T-helper 1 cell (primary cell): ENCODE measurements around the gene FAM184B.
"Not testable (repeated sequence)": the region's sequence is repeated elsewhere in the genome, so short reads cannot be mapped to it uniquely, and the experiment has no call there.

ENCODE experiments used
- DNase-seq, 5 donors: peaks; one replicate each; pipeline ENCODE4 v3.0.0-alpha.2; 2012 to 2020

The FAM184B gene

DNA sequence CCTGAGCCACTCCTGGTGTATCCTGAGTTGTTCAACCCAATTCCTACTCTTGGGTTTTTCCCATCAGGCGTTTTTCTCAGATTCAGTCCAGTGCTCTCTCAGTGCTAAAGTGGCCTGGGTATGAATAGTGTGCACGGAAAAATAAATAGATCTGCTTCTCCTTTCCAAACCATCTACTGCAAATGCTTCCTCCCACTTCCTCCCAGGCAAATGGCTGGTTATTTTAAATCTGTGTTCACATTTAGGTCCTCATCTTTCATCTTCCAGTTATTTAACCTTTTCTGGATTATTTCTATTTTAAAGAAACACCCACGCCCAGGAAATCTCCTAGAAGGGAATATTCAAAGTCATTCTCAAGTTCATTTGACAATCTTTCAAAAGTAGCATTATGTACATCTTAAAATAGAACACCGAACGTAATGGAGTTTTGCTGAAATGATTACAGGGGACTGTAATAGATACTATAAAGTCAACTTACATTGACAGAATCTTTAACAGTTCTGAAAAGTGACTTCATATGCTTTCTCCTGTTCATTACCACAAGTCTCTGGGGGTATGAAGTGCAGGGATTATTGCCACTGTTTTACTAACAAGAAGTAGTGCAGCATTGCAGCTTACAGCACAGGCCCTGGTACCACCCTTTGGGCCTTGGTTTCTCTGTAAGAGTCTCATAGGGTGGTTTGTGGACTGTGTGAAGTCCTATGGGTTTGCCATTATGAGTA is 100.7 kb downstream of the FAM184B start:
- no peak for DNase-seq

DNA sequence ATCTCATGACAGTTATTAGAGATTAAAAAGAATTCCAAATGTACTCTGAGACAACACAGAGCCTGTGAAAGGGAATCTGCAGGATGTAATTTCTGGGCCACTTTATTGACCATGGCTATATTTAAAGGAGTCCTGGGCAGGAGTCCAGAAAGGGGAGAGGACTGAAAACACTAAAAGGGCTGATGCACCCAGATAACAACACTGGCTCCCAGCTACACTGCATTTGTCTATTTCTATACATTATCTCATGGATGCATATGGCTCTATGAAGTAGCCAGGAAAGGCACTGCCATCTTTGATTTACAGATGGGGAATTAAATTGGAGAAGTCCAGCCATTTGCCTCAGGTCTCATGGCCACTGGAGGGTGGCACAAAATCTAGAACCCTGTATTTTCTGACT is 111.0 kb downstream of the FAM184B start:
- DNase-seq: no peak

DNA sequence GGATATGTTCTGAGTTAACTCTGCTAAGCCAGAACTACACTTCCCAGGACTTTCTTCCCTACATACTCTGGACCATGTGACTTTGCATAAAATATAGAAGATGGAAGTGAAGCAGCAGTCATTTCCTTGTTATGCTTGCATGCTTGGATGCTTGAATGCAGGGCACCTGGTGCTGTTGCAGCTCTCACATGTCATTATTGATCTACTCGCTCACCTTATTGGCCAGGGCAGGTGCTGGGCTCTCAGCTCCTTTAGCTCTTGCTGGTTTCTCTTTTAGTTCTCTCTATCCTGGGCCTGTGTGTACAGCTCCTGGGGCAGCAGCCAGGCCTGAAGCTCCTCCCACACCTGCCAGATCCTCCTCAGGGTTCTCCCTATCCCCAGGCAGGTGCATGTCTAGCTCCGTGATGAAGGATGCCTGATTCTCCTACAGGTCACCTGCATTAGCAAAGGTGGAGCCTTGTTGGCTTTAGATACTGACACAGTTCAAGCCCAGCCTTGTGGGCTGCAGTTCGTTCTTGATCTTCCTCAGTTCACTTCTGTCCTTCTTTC is 113.7 kb downstream of the FAM184B start:
- DNase-seq: no peak

DNA sequence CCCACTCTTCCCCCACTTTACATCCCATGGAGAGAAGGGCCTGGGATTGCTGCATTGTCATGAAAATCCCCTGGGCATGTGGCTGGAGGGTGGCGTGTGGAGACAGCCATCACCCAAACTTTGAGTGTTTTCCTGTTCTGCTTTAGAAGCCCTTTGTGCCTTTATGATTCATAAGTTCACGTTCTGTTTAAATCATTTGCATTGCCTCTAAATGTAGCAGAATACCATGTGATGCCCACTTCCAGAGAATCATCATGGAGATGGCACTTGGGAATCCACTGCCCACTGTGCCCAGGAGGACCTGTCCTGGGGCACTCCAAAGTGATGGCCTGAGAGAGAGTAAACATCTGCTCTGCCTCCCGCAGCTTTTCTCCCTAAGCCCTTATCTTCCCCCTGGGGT is 114.2 kb downstream of the FAM184B start:
- DNase-seq: no peak

DNA sequence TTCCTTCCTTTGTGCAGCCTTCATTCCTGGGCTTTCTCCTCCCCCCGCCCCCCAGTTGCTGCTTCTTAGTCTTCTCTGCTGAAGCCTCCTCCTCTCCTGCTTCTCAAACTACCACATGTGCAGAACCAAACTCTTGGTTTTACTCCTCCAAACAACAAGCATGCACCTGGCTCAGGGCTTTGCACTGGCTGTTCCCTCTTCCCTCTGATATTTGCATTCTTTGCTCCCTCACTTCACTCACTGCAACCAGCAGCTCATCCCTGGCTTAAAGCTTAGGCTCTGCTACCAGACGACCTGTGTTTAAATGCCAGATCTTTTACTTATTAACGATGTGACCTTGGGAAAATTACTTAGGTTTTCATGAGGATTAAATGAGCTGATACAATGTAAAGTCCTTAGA is 115.6 kb downstream of the FAM184B start:
- no peak for DNase-seq

DNA sequence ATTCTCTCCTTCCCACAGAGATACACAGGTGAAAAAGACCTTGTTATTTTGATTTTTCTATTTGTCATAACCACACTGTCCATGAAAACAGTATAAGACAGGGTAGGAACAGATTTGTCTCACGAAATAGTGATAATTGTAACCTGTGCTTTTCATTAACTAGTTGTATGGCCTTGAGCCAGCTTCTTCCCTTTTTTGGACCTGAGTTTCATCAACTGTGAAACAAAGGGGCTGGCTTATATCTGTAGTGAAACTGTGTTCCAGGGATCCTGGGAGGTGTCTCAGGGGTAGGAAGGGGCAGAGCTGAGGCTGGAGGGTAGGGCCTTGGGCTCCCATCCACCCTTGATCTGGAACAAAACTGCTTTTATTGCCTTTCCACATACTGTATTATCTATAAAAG is 116.1 kb downstream of the FAM184B start:
- no peak for DNase-seq

DNA sequence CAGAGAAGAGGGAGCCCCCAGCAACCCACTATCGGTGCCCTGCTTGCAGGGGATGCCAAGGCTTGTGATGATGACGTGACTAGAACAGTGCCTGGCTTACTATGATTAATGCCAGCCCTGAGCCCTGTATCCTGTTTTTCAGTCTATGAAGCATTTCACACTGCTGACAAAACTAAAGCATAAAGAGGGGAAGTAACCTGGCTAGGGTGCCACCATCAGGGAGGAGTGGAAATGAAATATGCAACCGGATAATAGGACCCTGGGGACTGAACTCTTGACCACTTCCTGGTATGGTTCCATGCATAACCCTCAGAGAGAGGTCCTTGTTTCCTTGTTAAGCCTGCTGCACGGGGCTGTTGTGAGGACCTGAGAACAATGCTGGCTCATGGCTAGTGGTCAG is 116.7 kb downstream of the FAM184B start:
- DNase-seq: no peak

DNA sequence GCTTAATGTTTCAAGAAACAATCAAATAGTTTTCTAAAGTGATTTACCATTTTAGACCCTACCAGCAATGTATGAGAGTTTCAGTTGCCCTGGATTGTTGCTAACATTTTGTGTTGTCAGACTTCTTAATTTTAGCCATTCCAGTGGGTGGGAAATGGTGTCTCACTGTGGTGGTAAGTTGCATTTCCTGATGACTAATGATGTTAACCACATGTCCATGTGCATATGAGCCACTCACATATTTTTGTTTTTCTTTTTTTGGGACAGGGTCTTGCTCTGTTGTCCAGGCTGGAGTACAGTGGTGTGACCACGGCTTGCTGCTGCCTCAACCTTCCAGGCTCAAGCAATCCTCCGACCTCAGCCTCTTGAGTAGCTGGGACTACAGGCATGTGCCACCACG is 118.7 kb downstream of the FAM184B start:
- DNase-seq: no peak

DNA sequence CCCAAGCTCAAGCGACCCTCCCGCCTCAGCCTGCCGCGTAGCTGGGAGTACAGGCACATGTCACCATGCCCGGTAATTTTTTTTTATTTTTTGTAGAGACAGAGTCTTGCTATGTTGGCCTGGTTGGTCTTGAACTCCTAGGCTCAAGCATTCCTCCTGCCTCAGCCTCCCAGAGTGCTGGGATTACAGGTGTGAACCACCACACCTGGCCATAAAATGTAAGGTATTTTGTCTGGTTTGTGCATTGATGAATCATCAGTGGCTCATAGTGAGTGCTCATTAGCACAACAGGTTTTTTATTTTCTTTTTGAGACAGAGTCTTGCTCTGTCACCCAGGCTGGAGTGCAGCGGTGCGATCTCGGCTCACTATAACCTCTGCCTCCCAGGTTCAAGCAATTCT is 122.2 kb downstream of the FAM184B start:
- DNase-seq: not testable (repeated sequence)

DNA sequence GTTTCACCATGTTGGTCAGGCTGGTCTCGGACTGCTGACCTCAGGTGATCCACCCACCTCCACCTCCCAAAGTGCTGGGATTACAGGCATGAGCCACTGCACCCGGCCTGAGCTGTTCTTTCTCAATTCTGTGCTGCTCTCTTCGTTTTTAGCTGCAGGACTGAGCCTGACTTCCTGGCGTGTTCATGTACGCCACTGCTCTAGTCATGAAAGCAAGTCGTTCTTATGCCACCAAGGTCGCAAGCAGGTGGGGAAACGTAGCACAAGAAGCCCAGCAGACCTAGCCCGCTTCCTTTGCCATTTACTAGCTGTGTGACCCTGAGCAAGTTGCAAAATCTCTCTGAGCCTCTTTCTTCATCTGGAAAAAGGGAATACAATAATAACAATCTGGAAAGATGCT is 123.6 kb downstream of the FAM184B start:
- no peak for DNase-seq

DNA sequence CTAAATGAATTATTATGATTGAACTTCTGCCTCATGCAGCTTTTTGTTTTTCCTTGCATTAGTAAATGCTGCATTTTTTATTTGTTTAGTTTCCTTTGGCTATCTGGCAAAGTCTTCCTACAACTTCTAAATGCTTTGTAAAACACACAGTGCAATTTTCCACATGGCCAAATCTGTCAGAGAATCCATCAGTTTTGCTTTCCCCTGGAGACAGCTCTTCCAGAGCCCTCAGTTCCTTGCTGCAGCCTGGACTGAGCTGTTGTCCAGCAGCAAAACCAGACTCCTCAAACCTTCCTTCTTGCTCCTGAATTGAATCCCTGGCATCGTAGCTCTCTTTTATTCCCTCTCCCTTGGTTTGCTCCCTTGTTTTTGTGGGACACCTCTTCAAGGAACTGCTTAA is 124.3 kb downstream of the FAM184B start:
- no peak for DNase-seq

DNA sequence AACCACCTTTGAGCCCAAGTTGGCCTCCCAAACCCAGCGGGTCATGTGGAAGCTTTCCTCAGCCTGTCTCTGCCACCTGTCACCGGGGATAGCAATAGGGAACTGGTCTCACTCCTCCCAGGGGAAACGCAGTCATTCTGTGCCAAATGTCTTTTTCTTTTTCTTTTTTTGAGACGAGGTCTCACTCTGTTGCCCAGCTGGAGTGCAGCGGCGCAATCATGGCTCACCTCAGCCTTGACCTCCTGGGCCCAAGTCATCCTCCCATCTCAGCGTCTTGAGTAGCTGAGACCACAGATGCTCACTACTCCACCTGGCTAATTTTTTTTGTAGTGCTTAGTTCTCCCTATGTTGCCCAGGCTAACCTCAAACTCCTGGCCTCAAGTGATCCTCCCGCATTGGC is 126.7 kb downstream of the FAM184B start:
- no peak for DNase-seq

DNA sequence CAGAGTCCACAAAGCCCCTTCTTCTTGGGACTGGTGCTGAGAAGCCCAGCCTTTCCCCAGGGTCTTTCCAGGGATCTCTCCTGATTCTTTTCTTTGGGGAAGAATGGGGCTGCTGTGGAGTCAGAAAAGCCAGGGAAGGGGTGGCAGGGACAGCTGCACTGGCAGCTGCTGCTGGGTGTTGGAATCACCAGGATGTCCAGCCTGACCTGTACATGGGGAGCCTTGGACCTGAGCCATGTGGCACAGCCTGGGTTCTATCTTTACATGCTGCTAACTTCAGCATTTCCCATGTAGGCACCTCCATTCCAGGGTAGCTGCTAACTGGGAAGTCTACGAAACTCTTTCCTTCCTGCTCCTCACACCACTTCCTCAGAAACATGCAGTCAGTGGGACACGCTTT is 131.0 kb downstream of the FAM184B start:
- no peak for DNase-seq

DNA sequence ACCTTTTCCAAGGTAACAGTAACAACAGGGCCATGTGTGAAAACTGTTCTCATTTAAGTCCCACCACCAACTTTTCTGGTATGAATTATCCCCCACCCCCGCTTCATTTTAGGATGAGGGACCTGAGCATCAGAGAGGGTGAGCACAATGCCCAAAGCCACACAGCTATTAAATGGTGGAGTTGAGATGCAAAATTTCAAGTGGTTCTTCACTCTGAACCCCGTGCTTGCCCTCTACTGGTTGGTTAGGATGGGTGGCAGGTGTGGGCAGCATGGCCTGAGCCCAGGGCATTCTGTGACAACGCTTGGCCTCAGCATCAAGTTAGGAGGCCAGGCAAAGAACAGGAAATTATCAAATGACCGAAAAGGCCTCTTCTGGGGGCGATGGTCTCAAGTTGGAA is 133.5 kb downstream of the FAM184B start:
- no peak for DNase-seq

DNA sequence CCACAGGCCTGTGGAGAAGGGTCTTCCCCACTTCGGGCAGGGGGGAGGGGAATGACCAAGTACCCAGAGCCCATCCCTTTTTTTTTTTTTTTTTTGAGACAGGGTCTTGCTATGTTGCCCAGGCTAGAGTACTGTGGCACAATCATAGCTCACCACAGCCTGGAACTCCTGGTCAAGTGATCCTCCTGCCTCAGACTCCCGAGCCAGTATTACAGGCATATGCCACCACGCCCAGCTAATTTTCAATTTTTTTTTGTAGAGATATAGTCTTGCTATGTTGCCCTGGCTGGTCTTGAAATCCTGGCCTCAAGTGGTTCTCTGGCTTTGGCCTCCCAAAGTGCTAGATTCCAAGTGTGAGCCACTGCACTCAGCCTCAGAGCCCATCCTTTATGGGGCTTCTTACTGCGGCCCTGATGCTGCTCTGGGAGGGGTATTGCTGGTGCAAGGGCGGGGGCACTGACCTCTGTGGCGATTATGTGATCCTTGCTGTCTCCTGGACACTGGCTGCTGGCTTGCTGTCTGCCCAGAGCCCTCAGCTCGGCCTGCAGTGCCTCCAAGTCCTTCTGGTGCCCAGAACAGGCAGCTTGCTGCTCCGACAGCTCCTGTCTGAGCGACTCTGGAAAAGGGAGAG is 134.1 kb downstream of the FAM184B start:
- DNase-seq: no peak

DNA sequence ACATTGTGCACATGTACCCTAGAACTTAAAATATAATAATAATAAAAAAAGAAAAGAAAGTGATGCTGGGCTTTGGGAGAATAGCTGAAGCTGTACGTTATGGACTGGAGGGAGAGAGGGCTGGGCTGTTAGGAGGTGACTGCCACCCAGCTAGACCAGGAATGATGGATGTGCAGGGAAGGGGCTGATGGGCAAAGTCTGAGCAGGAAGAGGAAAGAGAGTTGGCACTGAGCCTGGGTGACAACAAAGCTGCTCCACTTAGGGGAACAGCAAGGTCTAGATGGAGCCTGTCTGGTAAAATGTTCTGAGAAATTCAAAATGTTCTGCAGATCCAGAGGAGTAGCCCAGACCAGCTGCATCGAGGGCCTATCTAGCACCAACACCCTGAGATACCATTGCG is 134.7 kb downstream of the FAM184B start:
- DNase-seq: no peak

DNA sequence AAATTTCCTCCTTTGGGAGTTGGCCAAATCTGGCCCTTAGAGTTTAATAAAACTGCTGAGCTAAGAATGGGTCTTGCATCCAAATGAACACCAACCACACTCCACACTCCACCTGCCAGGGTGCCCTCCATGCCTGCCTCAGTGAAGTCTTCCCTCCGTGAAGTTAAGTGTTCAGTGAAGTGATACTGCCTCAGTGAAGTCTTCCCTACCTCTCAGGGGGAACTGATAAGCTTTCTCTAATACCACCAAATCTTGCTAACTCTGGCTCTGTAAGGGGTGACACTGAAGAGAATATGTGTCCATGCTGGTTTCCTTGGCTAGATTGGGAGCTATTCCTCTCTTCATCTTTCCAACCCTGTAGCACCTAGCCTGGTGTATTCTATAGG is 139.0 kb downstream of the FAM184B start:
- DNase-seq: no peak

DNA sequence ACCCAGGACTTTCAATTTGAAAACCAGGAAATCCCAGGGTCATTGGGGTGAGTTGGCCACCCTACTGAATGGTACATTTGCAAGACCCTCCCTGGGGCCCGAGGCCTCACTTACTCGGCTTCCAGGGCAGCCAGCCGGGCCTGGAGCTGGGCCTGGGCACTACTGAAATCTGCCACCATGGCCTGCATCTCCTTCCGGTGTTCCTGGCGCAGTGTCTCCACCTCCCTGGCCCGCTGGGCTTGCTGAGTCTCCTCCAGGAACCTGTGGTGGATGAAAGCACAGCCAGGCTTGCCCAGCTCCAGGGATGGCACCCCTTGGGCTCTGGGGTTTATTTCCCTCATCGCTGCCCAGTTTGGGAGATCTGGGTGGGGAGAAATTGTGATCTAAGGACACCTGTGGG is 142.3 kb downstream of the FAM184B start:
- DNase-seq: no peak

DNA sequence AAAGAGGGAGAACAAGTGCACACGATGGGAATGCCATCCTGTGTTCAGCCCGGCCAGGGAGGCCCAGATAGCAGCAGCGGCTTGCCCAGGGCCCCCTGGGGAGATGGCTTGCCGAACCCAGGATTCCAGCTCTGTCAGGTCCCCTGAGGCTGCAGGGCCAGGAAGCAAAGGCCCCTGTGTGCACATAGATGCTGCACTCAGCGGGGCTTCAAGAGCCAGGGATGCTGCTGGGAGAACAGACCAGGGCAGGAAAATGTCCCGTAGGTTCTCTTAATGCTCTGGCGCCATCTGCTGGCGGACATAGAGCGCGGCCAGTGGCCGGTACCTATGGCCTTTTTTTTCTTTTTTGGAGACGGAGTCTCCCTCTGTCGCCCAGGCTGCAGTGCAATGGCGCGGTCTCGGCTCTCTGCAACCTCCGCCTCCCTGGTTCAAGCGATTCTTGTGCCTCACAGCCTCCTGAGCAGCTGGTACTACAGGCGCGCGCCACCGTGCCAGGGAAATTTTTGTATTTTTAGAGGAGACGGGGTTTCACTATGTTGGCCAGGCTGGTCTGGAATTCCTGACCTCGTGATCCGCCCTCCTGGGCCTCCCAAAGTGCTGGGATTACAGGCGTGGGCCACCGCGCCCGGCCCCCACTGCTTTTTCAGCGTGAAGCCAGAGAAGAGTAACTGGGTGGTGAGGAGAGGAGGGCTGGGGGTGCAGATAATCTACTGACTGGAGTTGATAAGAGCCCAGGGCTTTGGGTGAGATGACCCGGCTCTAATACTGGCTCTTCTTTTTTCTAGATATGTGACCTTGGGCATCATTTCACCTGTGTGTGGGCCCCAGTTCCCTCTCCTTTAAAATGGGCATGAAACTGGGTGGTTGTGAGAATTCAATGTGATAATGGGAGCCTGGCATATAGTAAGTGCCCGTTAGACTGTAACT is 144.5 kb downstream of the FAM184B start:
- peak; percentile 33 to 59 (median 55) for DNase-seq

DNA sequence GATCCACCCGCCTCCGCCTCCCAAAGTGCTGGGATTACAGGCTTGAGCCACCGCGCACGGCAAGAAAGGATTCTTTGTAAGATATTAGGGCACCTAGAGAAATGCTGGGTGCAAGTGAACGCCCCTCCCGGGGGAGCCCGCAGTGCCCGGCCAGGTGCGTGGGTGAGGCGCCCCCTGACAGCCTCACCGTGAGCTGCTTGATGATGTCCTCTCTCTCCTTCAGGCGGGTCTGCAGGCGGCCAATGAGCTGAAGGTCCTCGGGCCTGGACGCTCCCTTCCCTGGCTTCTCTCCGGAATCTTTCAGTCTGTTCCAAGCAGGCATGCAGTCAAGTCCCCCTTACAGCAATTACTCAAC is 145.1 kb downstream of the FAM184B start:
- DNase-seq: no peak

DNA sequence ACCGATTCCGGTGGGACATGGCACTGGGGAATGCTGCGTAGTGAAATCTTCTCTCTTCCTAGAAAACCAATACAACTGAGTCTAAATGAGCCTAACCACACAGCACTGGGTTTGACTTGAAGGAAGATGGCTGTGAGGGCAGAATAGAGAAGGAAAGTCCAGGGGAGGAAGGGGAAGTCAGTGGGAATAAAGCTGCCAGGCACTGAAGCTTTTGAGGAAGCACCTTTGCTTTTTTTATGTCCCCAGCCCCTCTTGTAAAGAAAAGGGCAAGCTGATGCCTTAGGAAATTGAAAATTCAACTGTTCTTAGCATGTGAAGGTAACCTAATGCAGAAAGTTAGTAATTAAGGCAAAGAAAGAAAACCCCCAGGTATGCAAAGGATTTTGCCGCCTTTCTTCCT is 146.4 kb downstream of the FAM184B start:
- no peak for DNase-seq

DNA sequence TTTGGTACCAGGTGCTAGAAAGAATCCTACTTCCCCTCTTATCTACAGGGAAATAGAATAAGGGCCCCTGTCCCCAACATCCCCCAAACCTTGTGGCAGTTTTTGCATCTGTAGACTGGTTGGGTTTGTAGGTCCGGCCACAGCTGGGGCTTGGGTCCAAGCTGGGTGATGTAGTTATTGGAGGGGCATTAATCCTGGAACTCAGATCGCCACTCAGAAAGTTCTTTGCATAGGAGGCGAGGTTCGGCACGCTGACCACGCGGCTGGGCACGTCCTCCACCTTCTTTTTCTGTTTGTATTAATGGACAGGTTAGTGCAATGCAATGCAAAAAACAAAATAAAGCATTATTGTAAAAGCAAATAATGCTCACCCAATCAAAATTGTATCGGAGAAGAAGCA is 147.8 kb downstream of the FAM184B start:
- no peak for DNase-seq

DNA sequence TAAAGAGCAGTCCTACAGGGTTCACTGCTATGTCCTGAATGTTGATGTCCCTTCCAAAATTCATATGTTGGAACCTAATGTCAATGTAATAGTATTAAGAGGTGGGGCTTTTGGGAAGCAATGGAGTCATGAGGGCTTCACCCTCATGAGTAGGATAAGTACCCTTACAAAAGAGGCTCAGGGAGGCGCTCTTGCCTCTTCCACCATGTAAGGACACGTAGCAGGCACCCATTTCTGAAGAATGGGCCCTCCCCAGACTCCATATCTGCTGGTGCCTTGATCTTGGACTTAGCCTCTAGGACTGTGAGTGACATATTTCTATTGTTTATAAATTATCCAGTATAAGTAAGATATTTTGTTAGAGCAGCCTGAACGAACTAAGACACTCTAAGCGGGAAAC is 151.2 kb downstream of the FAM184B start:
- no peak for DNase-seq

DNA sequence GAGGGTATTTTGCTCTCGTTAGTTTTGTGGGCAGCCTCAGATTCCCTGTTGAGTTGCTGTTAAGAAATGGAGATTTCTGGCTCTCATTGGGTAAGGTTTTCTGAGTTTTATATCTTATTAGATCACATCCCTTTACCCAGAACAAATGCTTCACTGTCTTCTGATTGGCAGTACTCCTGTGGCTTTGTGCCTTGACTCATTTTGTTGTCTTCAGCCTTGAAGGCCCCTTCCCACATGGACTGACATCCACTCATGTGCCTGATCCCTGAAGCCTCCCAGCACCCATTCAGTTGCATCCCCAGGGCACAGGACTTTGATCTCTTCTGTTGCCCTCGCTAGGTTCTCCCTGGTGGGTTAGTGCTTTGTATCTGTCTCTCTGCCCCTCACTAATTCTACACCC is 156.6 kb downstream of the FAM184B start:
- no peak for DNase-seq
